Measurements from ENCODE around the gene DIP2C.

DIP2C gene

GRCh38 chr10:279655-280054, 409.8 kb downstream of the DIP2C start:
- no peak for TF ChIP-seq CTCF (IDR thresholded peaks at IDR 0.05)

GRCh38 chr10:279232-279631, 410.2 kb downstream of the DIP2C start:
- no peak for TF ChIP-seq CTCF (IDR thresholded peaks at IDR 0.05)

GRCh38 chr10:278707-279106, 410.8 kb downstream of the DIP2C start:
- no peak for TF ChIP-seq CTCF (IDR thresholded peaks at IDR 0.05)

GRCh38 chr10:277963-278362, 411.5 kb downstream of the DIP2C start:
- TF ChIP-seq CTCF (IDR thresholded peaks at IDR 0.05): no peak

- no peak for TF ChIP-seq CTCF (IDR thresholded peaks at IDR 0.05)
These were observed 413.8 kb downstream of the DIP2C start for GRCh38 chr10:275680-276079.

- no peak for TF ChIP-seq CTCF (IDR thresholded peaks at IDR 0.05)
These were observed 414.6 kb downstream of the DIP2C start for GRCh38 chr10:274866-275265.

GRCh38 chr10:273088-273487, 416.4 kb downstream of the DIP2C start:
- no peak for TF ChIP-seq CTCF (IDR thresholded peaks at IDR 0.05)

- no peak for TF ChIP-seq CTCF (IDR thresholded peaks at IDR 0.05)
These were observed 417.7 kb downstream of the DIP2C start for GRCh38 chr10:271722-272121.

Measured in LNCAP (cell line).